Adrenal gland (tissue), 12 donors: Measurements from ENCODE around the gene AGBL1. TPM values are rescaled to one million over a fixed set of nuclear protein-coding genes. Genes with fewer than 3 reads are reported as not detected.

ENCODE experiments used
- DNase-seq, 7 donors: peaks; one replicate each; pipeline ENCODE4 v3.0.0-alpha.2; 2019 to 2020
- H3K27ac ChIP-seq, 5 donors: fragments of 200-600 bp; sonication (generic) in 4 of 5; 1 replicate in 3 of 5; 2 replicates in 2 of 5; pipeline versions ENCODE4 v1.5.1 to v1.8.0; 2016 to 2020; ENCODE audit warnings: mild to moderate bottlenecking in 1 of 5
- H3K27me3 ChIP-seq: fragments of 200-600 bp; 2 replicates; pipeline ENCODE4 v1.8.0; 2021
- H3K36me3 ChIP-seq, 2 donors: fragments of 200-600 bp; replicated peaks in 1 of 2; 1 replicate in 1 of 2; 2 replicates in 1 of 2; pipeline versions ENCODE4 v1.5.1 to v1.8.0; 2018 to 2022
- H3K4me1 ChIP-seq, 2 donors: fragments of 200-600 bp; replicated peaks in 1 of 2; 1 replicate in 1 of 2; 2 replicates in 1 of 2; pipeline versions ENCODE4 v1.5.1 to v1.8.0; 2018 to 2021
- H3K4me3 ChIP-seq, 4 donors: fragments of 200-600 bp; sonication (generic) in 3 of 4; one replicate each; pipeline ENCODE4 v1.5.1; 2016 to 2018
- H3K9me3 ChIP-seq, 3 donors: fragments of 200-600 bp; sonication (generic) in 1 of 3; replicated peaks in 1 of 3; 1 replicate in 2 of 3; 2 replicates in 1 of 3; pipeline versions ENCODE4 v1.5.1 to v1.8.0; 2016 to 2021
- POLR2A ChIP-seq, 2 donors: fragments of 450-650 bp; IDR thresholded peaks; one replicate each; pipeline ENCODE4 v1.6.1; 2017; ENCODE audit warnings: antibody characterized with exemption in 2 of 2, mild to moderate bottlenecking in 2 of 2, moderate library complexity in 1 of 2
- WGBS, 4 donors: extraction: QIAGEN DNeasy Blood & Tissue Kit in 2 of 4; methylation state at CpG; one replicate each; pipeline versions ENCODE4 v1.1.5 to v1.1.7; 2013 to 2017; 5-methylcytosine and 5-hydroxymethylcytosine counted together
- intact Hi-C, 2 donors: fragments of 100-400 bp; cut with DNase I; formaldehyde crosslinking; loops; one replicate each; pipeline versions ENCODE4 v1.14.1 to v1.15.0; 2022 to 2023
- polyA plus RNA-seq, 3 donors: library from polyadenylated mRNA; stranded (reverse); fragments of 200-250 nt in 2 of 3; fragments of 350-450 nt in 1 of 3; fragmentation: Illumina TruSeq in 1 of 3; extraction: RNeasy Lipid Tissue Mini Kit (QIAGEN cat#74804) in 1 of 3; gene quantifications; one replicate each; pipeline ENCODE4 v1.2.3, GENCODE V29; 2013 to 2014
- total RNA-seq, 9 donors: library from RNA; depleted of rRNA in 4 of 9; stranded (reverse); fragments of >200 nt in 4 of 9; fragments of 120-200 nt in 1 of 9; fragmentation: NEBNext Ultra II Directional in 1 of 9; extraction: Animal tissue kit (Norgen Biotek cat#: 25700) in 1 of 9; gene quantifications; one replicate each; pipeline versions ENCODE4 v1.1.0 to v1.2.4, GENCODE V29; 2013 to 2023
- TF ChIP-seq, protein P1 (sequence below), 6 experiments: fragments of 450-650 bp in 4 of 6; fragments of 200-600 bp in 2 of 6; sonication (generic) in 1 of 6; IDR thresholded peaks; 1 replicate in 5 of 6; 2 replicates in 1 of 6; pipeline versions ENCODE4 v1.5.1 to v1.8.0; 2016 to 2021; ENCODE audit warnings: antibody characterized with exemption in 6 of 6, mild to moderate bottlenecking in 2 of 6, moderate library complexity in 1 of 6
- donor health status: healthy with polysubstance abuse.
- donor health status: Bipolar disorder and iron deficiency.
- donor health status: DM: yes; HTN: yes; CAD: no.
- donor health status: DM: no; HTN: no; CAD: no.
- donor health status: DM: no; HTN: no; CAD: no.
- donor health status: DM: yes; HTN: yes; CAD: no.

AGBL1 gene
- total and polyA plus RNA-seq, 12 donors: 0.04 to 0.07 (median 0.06) TPM; not detected in 9

DNA sequence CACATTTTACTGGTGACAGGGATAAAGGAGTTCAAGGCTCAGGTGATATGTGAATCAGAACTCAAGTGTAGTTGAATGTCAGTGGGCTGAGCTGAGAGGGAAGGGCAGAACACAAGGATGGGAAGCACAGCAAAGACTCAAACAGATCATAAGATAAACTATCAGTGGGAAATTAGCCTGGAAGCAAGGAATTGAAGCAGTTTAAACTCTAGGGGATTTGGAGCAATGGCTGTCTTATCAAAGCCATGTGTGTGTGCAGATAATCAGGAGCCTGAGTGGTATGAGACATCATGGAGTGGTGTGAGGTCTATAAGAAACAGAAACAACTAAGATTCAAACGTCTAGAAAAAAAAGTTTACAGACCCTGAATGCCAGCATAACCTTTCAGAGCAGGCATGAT, 634.6 kb downstream of the AGBL1 start:
- intact Hi-C loops: no loop called here
- DNase-seq: no peak
- 2 to 7% (median 4%) methylated on average over 1 of the region's 1 CpG for WGBS, 4 donors
- H3K4me1 ChIP-seq: no peaks in the 10 kb centered on the region
- H3K27ac ChIP-seq: no peak overlapping the region
- H3K27me3 ChIP-seq: peaks cover 7% of the 10 kb centered on the region
- TF ChIP-seq, protein P1, sequence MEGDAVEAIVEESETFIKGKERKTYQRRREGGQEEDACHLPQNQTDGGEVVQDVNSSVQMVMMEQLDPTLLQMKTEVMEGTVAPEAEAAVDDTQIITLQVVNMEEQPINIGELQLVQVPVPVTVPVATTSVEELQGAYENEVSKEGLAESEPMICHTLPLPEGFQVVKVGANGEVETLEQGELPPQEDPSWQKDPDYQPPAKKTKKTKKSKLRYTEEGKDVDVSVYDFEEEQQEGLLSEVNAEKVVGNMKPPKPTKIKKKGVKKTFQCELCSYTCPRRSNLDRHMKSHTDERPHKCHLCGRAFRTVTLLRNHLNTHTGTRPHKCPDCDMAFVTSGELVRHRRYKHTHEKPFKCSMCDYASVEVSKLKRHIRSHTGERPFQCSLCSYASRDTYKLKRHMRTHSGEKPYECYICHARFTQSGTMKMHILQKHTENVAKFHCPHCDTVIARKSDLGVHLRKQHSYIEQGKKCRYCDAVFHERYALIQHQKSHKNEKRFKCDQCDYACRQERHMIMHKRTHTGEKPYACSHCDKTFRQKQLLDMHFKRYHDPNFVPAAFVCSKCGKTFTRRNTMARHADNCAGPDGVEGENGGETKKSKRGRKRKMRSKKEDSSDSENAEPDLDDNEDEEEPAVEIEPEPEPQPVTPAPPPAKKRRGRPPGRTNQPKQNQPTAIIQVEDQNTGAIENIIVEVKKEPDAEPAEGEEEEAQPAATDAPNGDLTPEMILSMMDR (IDR thresholded peaks at IDR 0.05): no peak
- TF ChIP-seq POLR2A (IDR thresholded peaks at IDR 0.05): no peak
- H3K9me3 ChIP-seq: no peaks in the 10 kb centered on the region
- H3K4me3 ChIP-seq: no peak overlapping the region
- H3K36me3 ChIP-seq: no peaks in the 10 kb centered on the region

- H3K36me3 ChIP-seq: no peaks in the 10 kb centered on the region
- TF ChIP-seq POLR2A (IDR thresholded peaks at IDR 0.05): no peak
- TF ChIP-seq, protein P1 (IDR thresholded peaks at IDR 0.05): no peak
- DNase-seq: no peak
- no peaks in the 10 kb centered on the region for H3K27me3 ChIP-seq
- no peaks in the 10 kb centered on the region for H3K4me1 ChIP-seq
- no peak overlapping the region for H3K27ac ChIP-seq
- no peaks in the 10 kb centered on the region for H3K9me3 ChIP-seq
- H3K4me3 ChIP-seq: no peak overlapping the region
- intact Hi-C loops: no loop called here
Observed at GRCh38 chr15:86725628-86726027, 646.0 kb downstream of the AGBL1 start.

DNA sequence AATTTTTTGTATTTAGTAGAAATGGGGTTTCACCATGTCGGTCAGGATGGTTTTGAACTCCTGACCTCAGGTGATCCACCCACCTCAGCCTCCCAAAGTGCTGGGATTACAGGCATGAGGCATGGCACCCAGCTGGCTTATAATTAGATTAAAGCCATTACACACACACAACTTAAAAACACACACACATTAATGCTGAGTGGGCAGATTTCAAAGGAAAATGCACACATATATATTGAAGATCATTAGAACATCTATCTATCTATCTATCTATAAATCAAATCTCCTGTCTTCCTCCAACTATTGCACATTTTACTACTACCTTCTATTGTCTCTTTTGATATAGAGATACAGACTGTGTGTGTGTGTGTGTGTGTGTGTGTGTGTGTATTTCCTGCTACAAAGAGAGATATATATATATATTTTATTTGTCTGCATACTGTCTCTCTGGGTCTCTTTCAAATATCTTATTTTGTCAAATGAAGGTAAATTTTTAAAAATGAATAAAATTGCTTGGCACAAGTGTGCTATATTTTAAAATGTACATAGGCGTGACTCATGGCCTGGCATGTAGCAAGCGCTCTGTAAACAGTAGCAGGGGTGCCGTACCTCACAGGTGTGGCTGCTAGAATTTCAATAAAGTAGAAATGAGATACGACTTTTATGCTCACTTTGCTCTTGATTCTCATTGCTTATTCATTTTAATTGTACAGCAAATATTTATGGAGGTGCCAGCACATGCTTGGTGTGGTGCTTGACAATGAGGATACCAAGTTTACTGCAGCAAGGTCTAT, 655.8 kb downstream of the AGBL1 start:
- 78 to 91% (median 83%) methylated on average over 5 of the region's 5 CpGs for WGBS, 4 donors
- H3K36me3 ChIP-seq: no peaks in the 10 kb centered on the region
- no peak overlapping the region for H3K4me3 ChIP-seq
- H3K27me3 ChIP-seq: no peaks in the 10 kb centered on the region
- no peak for TF ChIP-seq POLR2A (IDR thresholded peaks at IDR 0.05)
- TF ChIP-seq, protein P1 (IDR thresholded peaks at IDR 0.05): no peak
- H3K4me1 ChIP-seq: no peaks in the 10 kb centered on the region
- no peak overlapping the region for H3K27ac ChIP-seq
- intact Hi-C loops: no loop called here
- DNase-seq: no peak
- no peaks in the 10 kb centered on the region for H3K9me3 ChIP-seq

GRCh38 chr15:86741917-86742316, 662.2 kb downstream of the AGBL1 start:
- WGBS, 4 donors: 63 to 77% (median 71%) methylated on average over 4 of the region's 4 CpGs
- Histone ChIP-seq H3K9me3 (no peaks in the 10 kb centered on the region), H3K27me3 (no peaks in the 10 kb centered on the region), H3K4me3 (no peak overlapping the region), H3K27ac (no peak overlapping the region), H3K4me1 (no peaks in the 10 kb centered on the region), H3K36me3 (no peaks in the 10 kb centered on the region)
- intact Hi-C loops: no loop called here
- DNase-seq: no peak
- no peak for TF ChIP-seq POLR2A (IDR thresholded peaks at IDR 0.05)
- TF ChIP-seq, protein P1 (IDR thresholded peaks at IDR 0.05): no peak
